ENCODE measurements around the gene C9orf85. TPM values are rescaled to one million over a fixed set of nuclear protein-coding genes. Genes with fewer than 3 reads are reported as not detected.

C9orf85 gene
- total and polyA plus RNA-seq, 2 of the 8 experiments (the other 6 are each of a cell fraction or from before 2014, with no cell fraction given), result 6.3 to 14.5 TPM

GRCh38 chr9:71886541-71886940 is 24.9 kb upstream of the C9orf85 start (continued):
- TF ChIP-seq CHD7 (IDR thresholded peaks at IDR 0.05; ENCODE audit: insufficient replicate concordance, low read length) (no peak), RNF2 (IDR thresholded peaks at IDR 0.05; ENCODE audit: borderline replicate concordance, low read depth, low read length, missing control alignments, poor library complexity, severe bottlenecking) (no peak), MAX (IDR thresholded peaks at IDR 0.05) (no peak), ZNF274 (IDR thresholded peaks at IDR 0.05; ENCODE audit: borderline replicate concordance, extremely low read depth, low read length) (no peak), HDAC6 (IDR thresholded peaks at IDR 0.05; ENCODE audit: low read depth, low read length) (no peak), SP4 (IDR thresholded peaks at IDR 0.05; ENCODE audit: low read length) (no peak), RFX5 (IDR thresholded peaks at IDR 0.05; ENCODE audit: borderline replicate concordance, low read depth, low read length) (no peak), HDAC2 (IDR thresholded peaks at IDR 0.05; ENCODE audit: borderline replicate concordance in 1 of 2, low read depth in 2 of 2, low read length in 2 of 2) (no peak), RAD21 (IDR thresholded peaks at IDR 0.05 in 1 of 2, conservative IDR thresholded peaks at IDR 0.05 in 1 of 2; ENCODE audit: low read depth in 2 of 2, low read length in 2 of 2) (no peak), CREB1 (IDR thresholded peaks at IDR 0.05) (no peak), SIX5 (IDR thresholded peaks at IDR 0.05; ENCODE audit: low read depth, low read length) (no peak)
